HepG2 (cell line): ENCODE results near the gene CDK2. TPM values are rescaled to one million over a fixed set of nuclear protein-coding genes. Genes with fewer than 3 reads are reported as not detected.
A peak's percentile ranks its signal among the peaks of the same experiment; 100 is the strongest.

Experiments used
- KAT8 ChIP-seq: IDR thresholded peaks from 2 replicates; pipeline ENCODE4 v1.6.1; 2016; ENCODE audit warnings: missing genetic modification reagents, missing compliant biosample characterization
- NFE2L2 ChIP-seq: fragments of 150-350 bp; IDR thresholded peaks from 2 replicates; pipeline ENCODE4 v1.6.1; 2014; ENCODE audit warnings: low read length
- POLR2AphosphoS5 ChIP-seq: IDR thresholded peaks from 2 replicates; pipeline ENCODE4 v1.6.1; 2012; ENCODE audit warnings: low read depth, low read length
- RXRA ChIP-seq: sonication (generic); formaldehyde crosslinking; IDR thresholded peaks from 2 replicates; pipeline ENCODE4 v1.5.1; 2020; ENCODE audit warnings: missing genetic modification reagents
- SIN3A ChIP-seq: IDR thresholded peaks from 2 replicates; pipeline ENCODE4 v1.6.1; 2011; ENCODE audit warnings: low read depth, mild to moderate bottlenecking, control low read depth, low read length, borderline replicate concordance
- ZNF326 ChIP-seq: sonication (generic); formaldehyde crosslinking; IDR thresholded peaks from 2 replicates; pipeline ENCODE4 v1.4.0; 2020; ENCODE audit warnings: missing genetic modification reagents, borderline replicate concordance
- ZNF543 ChIP-seq: sonication (generic); formaldehyde crosslinking; IDR thresholded peaks from 2 replicates; pipeline ENCODE4 v1.4.0; 2020; ENCODE audit warnings: mild to moderate bottlenecking, missing genetic modification reagents
- ZNF549 ChIP-seq: sonication (generic); formaldehyde crosslinking; IDR thresholded peaks from 2 replicates; pipeline ENCODE4 v1.5.0; 2020; ENCODE audit warnings: missing genetic modification reagents
- ZNF567 ChIP-seq: sonication (generic); formaldehyde crosslinking; IDR thresholded peaks from 2 replicates; pipeline ENCODE4 v1.8.1; 2023; ENCODE audit warnings: mild to moderate bottlenecking, missing genetic modification reagents, borderline replicate concordance
- polyA plus RNA-seq, 8 experiments: library from polyadenylated mRNA; depleted of rRNA in 3 of 8; stranded (reverse) in 7 of 8; unstranded in 1 of 8; fragments of >200 nt; fragmentation: Illumina TruSeq in 4 of 8; extraction: Trizol in 4 of 8; gene quantifications; 2 replicates each; pipeline versions ENCODE4 v1.2.1 to v1.2.3, GENCODE V29; 2011 to 2016; ENCODE audit warnings: low read depth in 4 of 8, missing spikeins in 1 of 8, mixed read lengths in 1 of 8; ENCODE audit not compliant: insufficient read depth in 1 of 8
- total RNA-seq, 5 experiments: library from RNA; depleted of rRNA; stranded (reverse); fragments of >200 nt; fragmentation: Illumina TruSeq; extraction: Trizol; gene quantifications; 2 replicates each; pipeline ENCODE4 v1.2.3, GENCODE V29; 2016; ENCODE audit warnings: low read depth in 1 of 5
- TF ChIP-seq, protein P1 (sequence below): sonication (generic); formaldehyde crosslinking; IDR thresholded peaks from 2 replicates; pipeline ENCODE4 v1.4.0; 2020; ENCODE audit warnings: missing genetic modification reagents
- TF ChIP-seq, protein P2 (sequence below): sonication (generic); formaldehyde crosslinking; IDR thresholded peaks from 2 replicates; pipeline ENCODE4 v1.4.0; 2020; ENCODE audit warnings: missing genetic modification reagents, borderline replicate concordance
- TF ChIP-seq, protein P3 (sequence below): sonication (generic); formaldehyde crosslinking; IDR thresholded peaks from one replicate; pipeline ENCODE4 v1.5.1; 2020; ENCODE audit warnings: mild to moderate bottlenecking, missing genetic modification reagents; ENCODE audit errors: not compliant biosample characterization

Gene CDK2
- total and polyA plus RNA-seq, 2 of the 13 experiments (the other 11 are each of a cell fraction or from before 2014, with no cell fraction given): 47.5 to 52.6 TPM

DNA sequence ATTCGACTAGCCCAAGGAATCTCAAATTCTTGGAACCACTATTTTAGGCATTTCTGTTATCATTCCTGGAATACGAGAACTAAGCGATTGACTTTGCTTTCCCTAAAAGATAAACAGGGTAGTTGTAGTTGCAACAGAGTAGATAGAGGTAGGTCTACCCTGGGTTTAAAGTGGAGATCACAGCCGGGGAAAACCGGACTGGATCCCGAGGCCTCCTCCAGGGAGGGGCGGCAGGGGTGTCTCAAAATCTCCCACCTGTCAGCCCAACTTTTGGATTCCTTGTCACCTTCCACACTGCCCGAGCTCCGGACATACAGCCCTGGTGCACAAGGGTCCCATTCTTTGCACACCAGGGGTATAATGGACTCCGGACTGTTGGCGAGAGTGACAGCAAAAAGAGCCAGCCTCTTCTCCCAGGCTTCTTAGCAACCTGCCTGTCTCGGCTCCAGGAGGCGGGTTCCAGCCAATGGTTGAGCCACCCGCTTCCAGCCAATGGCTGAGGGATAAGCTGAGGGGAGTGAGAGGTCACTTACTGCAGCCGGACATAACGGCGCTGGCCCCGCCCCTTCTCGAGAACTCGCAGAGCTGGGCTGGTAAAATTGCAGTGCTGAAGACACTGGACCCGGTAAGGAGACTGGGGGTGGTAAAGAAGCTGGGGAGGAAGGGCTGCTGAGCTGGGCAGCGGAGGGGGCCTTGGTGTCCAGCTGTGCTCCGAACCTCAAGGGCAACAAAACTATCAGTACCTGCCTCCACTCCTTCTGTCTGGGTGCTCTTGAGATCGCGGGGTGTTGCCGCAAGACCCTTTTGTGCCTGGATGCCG lies 30.3 kb downstream of the CDK2 start, which contains the start of gene SUOX (continued):
- TF ChIP-seq, protein P1, sequence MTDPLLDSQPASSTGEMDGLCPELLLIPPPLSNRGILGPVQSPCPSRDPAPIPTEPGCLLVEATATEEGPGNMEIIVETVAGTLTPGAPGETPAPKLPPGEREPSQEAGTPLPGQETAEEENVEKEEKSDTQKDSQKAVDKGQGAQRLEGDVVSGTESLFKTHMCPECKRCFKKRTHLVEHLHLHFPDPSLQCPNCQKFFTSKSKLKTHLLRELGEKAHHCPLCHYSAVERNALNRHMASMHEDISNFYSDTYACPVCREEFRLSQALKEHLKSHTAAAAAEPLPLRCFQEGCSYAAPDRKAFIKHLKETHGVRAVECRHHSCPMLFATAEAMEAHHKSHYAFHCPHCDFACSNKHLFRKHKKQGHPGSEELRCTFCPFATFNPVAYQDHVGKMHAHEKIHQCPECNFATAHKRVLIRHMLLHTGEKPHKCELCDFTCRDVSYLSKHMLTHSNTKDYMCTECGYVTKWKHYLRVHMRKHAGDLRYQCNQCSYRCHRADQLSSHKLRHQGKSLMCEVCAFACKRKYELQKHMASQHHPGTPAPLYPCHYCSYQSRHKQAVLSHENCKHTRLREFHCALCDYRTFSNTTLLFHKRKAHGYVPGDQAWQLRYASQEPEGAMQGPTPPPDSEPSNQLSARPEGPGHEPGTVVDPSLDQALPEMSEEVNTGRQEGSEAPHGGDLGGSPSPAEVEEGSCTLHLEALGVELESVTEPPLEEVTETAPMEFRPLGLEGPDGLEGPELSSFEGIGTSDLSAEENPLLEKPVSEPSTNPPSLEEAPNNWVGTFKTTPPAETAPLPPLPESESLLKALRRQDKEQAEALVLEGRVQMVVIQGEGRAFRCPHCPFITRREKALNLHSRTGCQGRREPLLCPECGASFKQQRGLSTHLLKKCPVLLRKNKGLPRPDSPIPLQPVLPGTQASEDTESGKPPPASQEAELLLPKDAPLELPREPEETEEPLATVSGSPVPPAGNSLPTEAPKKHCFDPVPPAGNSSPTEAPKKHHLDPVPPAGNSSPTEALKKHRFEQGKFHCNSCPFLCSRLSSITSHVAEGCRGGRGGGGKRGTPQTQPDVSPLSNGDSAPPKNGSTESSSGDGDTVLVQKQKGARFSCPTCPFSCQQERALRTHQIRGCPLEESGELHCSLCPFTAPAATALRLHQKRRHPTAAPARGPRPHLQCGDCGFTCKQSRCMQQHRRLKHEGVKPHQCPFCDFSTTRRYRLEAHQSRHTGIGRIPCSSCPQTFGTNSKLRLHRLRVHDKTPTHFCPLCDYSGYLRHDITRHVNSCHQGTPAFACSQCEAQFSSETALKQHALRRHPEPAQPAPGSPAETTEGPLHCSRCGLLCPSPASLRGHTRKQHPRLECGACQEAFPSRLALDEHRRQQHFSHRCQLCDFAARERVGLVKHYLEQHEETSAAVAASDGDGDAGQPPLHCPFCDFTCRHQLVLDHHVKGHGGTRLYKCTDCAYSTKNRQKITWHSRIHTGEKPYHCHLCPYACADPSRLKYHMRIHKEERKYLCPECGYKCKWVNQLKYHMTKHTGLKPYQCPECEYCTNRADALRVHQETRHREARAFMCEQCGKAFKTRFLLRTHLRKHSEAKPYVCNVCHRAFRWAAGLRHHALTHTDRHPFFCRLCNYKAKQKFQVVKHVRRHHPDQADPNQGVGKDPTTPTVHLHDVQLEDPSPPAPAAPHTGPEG (CRISPR knock-in tag): 0 out of 2 replicates have a peak, but pooled peaks have one; percentile 53
- no peak for TF ChIP-seq ZNF326 (CRISPR knock-in tag)
- no peak for TF ChIP-seq ZNF543 (CRISPR knock-in tag)
- peak; percentile 80 for TF ChIP-seq POLR2AphosphoS5
- TF ChIP-seq RXRA (CRISPR knock-in tag): peak; percentile 80
- TF ChIP-seq ZNF549 (CRISPR knock-in tag): no peak
- TF ChIP-seq KAT8: peak; percentile 76; the same call in 1 of the 2 replicates
- no peak for TF ChIP-seq NFE2L2
- TF ChIP-seq, protein P2, sequence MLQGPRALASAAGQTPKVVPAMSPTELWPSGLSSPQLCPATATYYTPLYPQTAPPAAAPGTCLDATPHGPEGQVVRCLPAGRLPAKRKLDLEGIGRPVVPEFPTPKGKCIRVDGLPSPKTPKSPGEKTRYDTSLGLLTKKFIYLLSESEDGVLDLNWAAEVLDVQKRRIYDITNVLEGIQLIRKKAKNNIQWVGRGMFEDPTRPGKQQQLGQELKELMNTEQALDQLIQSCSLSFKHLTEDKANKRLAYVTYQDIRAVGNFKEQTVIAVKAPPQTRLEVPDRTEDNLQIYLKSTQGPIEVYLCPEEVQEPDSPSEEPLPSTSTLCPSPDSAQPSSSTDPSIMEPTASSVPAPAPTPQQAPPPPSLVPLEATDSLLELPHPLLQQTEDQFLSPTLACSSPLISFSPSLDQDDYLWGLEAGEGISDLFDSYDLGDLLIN (CRISPR knock-in tag): no peak
- TF ChIP-seq, protein P3, sequence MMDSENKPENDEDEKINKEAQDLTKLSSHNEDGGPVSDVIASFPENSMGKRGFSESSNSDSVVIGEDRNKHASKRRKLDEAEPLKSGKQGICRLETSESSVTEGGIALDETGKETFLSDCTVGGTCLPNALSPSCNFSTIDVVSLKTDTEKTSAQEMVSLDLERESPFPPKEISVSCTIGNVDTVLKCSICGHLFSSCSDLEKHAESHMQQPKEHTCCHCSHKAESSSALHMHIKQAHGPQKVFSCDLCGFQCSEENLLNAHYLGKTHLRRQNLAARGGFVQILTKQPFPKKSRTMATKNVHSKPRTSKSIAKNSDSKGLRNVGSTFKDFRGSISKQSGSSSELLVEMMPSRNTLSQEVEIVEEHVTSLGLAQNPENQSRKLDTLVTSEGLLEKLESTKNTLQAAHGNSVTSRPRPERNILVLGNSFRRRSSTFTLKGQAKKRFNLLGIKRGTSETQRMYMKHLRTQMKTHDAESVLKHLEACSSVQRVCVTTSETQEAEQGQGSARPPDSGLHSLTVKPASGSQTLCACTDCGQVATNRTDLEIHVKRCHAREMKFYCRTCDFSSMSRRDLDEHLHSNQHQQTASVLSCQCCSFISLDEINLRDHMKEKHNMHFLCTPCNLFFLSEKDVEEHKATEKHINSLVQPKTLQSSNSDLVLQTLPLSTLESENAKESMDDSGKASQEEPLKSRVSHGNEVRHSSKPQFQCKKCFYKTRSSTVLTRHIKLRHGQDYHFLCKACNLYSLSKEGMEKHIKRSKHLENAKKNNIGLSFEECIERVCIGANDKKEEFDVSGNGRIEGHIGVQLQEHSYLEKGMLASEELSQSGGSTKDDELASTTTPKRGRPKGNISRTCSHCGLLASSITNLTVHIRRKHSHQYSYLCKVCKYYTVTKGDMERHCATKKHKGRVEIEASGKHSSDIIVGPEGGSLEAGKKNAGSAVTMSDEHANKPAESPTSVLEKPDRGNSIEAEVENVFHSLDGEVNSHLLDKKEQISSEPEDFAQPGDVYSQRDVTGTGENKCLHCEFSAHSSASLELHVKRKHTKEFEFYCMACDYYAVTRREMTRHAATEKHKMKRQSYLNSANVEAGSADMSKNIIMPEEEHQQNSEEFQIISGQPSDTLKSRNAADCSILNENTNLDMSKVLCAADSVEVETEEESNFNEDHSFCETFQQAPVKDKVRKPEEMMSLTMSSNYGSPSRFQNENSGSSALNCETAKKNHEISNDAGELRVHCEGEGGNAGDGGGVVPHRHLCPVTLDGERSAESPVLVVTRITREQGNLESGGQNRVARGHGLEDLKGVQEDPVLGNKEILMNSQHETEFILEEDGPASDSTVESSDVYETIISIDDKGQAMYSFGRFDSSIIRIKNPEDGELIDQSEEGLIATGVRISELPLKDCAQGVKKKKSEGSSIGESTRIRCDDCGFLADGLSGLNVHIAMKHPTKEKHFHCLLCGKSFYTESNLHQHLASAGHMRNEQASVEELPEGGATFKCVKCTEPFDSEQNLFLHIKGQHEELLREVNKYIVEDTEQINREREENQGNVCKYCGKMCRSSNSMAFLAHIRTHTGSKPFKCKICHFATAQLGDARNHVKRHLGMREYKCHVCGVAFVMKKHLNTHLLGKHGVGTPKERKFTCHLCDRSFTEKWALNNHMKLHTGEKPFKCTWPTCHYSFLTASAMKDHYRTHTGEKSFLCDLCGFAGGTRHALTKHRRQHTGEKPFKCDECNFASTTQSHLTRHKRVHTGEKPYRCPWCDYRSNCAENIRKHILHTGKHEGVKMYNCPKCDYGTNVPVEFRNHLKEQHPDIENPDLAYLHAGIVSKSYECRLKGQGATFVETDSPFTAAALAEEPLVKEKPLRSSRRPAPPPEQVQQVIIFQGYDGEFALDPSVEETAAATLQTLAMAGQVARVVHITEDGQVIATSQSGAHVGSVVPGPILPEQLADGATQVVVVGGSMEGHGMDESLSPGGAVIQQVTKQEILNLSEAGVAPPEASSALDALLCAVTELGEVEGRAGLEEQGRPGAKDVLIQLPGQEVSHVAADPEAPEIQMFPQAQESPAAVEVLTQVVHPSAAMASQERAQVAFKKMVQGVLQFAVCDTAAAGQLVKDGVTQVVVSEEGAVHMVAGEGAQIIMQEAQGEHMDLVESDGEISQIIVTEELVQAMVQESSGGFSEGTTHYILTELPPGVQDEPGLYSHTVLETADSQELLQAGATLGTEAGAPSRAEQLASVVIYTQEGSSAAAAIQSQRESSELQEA (CRISPR knock-in tag): peak; percentile 86
- TF ChIP-seq SIN3A: peak; percentile 83; the same call in 1 of the 2 replicates
- 0 out of 2 replicates have a peak, but pooled peaks have one; percentile 11 for TF ChIP-seq ZNF567 (CRISPR knock-in tag)
